ENCODE results near the gene RFX3.

The RFX3 gene

DNA sequence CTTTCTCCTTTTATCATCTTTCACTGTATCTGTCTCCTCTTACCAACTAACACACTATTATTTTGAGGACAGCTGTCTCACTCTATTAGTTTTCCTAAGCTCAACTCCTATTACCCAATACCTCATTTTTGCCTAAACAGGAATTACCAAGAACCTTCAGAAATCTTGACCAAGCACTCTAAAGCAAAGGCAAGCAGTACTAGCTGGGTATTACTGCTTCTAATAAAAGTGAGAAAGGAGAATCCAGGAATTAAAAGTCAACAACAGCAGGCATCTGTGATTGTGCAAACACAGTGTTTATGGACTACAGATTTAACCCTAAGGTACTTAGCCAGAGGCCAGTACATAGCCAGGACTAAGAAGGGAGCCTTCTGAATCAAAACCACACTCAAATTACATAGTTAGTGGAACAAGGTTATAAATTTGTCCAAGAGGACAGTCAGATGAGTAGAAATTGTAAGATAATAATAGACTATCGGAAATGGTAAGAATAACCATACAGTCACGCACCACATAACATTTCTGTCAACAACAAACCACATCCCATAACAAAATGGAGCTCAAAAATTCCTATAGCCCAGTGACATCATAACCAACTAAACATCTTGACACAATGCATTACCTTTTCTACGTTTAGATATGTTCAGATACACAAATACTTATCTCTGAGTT lies 8.3 kb downstream of the RFX3 start:
- in situ Hi-C loops (cut with HindIII; ENCODE audit: low pct_ligation_motif_present, low sequenced_read_pairs): no loop called here
- DNase-seq: no peak
- no peak overlapping the region for H3K4me3 ChIP-seq (ENCODE audit: low read depth, low read length)
- H3K27me3 ChIP-seq (replicated peaks): no peaks in the 10 kb centered on the region
- no peaks in the 10 kb centered on the region for H3K36me3 ChIP-seq (replicated peaks)
- H3K27ac ChIP-seq: no peak overlapping the region
- no peak for TF ChIP-seq CTCF (IDR thresholded peaks at IDR 0.05; ENCODE audit: low read depth, low read length, missing control alignments)

- TF ChIP-seq CTCF (IDR thresholded peaks at IDR 0.05; ENCODE audit: low read depth, low read length, missing control alignments): no peak
Measured at GRCh38 chr9:3516667-3517330, 9.0 kb downstream of the RFX3 start.

DNA sequence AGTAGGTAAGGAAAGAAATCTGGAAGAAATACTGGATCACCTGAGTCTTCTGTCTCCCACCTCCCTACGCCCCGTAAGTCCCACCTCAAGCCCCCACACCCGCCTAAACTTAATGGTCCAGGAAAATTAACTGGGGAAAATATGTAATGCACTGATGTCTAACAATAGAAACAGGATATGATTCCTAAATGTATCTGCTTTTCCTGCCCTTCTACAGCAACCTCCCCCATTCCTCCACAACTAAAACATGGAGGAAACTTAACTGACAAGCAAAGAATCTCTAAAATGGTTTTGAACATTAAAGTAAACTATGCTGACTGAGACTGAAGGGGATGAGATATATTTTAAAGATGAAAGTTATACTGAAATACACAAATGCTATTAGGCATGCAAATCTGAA lies 10.4 kb downstream of the RFX3 start:
- Histone ChIP-seq H3K27ac (no peak overlapping the region), H3K36me3 (replicated peaks) (no peaks in the 10 kb centered on the region), H3K4me3 (ENCODE audit: low read depth, low read length) (no peak overlapping the region), H3K27me3 (replicated peaks) (no peaks in the 10 kb centered on the region)
- no peak for DNase-seq
- no peak for TF ChIP-seq CTCF (IDR thresholded peaks at IDR 0.05; ENCODE audit: low read depth, low read length, missing control alignments)
- in situ Hi-C loops (cut with HindIII; ENCODE audit: low pct_ligation_motif_present, low sequenced_read_pairs): no loop called here

More at GRCh38 chr9:3516667-3517330, 9.0 kb downstream of the RFX3 start:
- no peaks in the 10 kb centered on the region for H3K27me3 ChIP-seq (replicated peaks)
- H3K4me3 ChIP-seq (ENCODE audit: low read depth, low read length): no peak overlapping the region
- no peaks in the 10 kb centered on the region for H3K36me3 ChIP-seq (replicated peaks)
- in situ Hi-C loops (cut with HindIII; ENCODE audit: low pct_ligation_motif_present, low sequenced_read_pairs): no loop called here
- H3K27ac ChIP-seq: no peak overlapping the region
- DNase-seq: no peak

- H3K27ac ChIP-seq: no peak overlapping the region
- in situ Hi-C loops (cut with HindIII; ENCODE audit: low pct_ligation_motif_present, low sequenced_read_pairs): no loop called here
- H3K4me3 ChIP-seq (ENCODE audit: low read depth, low read length): no peak overlapping the region
- no peak for DNase-seq
- H3K27me3 ChIP-seq (replicated peaks): no peaks in the 10 kb centered on the region
- H3K36me3 ChIP-seq (replicated peaks): no peaks in the 10 kb centered on the region
- TF ChIP-seq CTCF (IDR thresholded peaks at IDR 0.05; ENCODE audit: low read depth, low read length, missing control alignments): no peak
Measured at GRCh38 chr9:3514786-3515185, 11.0 kb downstream of the RFX3 start.

DNA sequence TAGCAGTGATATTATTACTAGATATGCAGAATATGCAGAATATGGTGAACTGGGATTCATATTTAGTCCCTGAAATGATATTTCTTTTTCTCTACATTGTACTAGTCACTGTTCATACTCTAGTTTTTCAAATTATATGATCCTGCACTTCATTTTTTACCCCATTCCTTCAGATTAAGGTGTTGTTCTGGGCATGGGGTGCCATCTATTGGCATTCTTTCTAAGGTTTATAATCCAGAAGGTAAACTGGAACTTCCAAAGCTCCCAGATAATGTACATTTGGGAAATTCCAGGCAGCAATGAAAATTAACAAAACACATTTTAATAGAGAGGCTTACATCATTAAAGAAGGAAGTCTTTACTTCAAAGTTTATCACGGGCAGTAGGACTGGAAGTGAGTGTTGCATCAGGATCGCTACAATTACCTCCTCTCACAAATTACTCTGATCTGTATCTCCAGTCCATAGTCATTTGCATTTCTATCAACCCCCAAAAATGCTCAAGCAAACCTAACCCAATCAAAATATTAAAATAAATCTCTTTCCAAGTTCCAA lies 12.5 kb downstream of the RFX3 start:
- in situ Hi-C loops (cut with HindIII; ENCODE audit: low pct_ligation_motif_present, low sequenced_read_pairs): no loop called here
- no peaks in the 10 kb centered on the region for H3K36me3 ChIP-seq (replicated peaks)
- no peaks in the 10 kb centered on the region for H3K27me3 ChIP-seq (replicated peaks)
- no peak overlapping the region for H3K27ac ChIP-seq
- TF ChIP-seq CTCF (IDR thresholded peaks at IDR 0.05; ENCODE audit: low read depth, low read length, missing control alignments): no peak
- no peak for DNase-seq
- no peak overlapping the region for H3K4me3 ChIP-seq (ENCODE audit: low read depth, low read length)

All from brain microvascular endothelial cell (primary cell).